C4-2B (cell line): ENCODE measurements around the gene LRRC4C.
A peak's percentile ranks its signal among the peaks of the same experiment; 100 is the strongest.

ENCODE experiments used
- H3K27ac ChIP-seq: fragments of 450-650 bp; 2 replicates; pipeline ENCODE4 v1.5.1; 2017
- ZFX ChIP-seq: fragments of 450-650 bp; IDR thresholded peaks from 2 replicates; pipeline ENCODE4 v1.6.1; 2017
- TF ChIP-seq, protein P1 (sequence below): fragments of 450-650 bp; conservative IDR thresholded peaks from 2 replicates; pipeline ENCODE4 v1.5.1; 2017; ENCODE audit warnings: mild to moderate bottlenecking

LRRC4C gene

DNA sequence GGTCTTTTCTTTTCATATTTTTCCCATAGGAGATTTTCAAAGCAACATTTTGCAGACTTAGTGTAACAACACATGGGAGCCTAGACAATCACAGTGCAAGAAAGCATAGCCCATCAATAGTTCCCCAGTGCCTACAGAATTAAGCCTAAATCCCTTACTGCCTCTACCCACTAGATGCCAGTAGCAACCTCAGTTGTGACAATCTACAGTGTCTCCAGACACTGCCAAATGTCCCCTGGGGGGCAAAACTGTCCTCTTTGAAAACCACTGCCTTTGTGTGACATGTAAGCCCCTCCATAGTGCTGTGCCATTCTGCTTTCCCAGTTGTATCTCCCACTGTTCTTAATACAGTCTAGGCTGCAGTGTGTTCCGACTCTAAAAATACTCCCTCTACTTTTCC lies 1329.0 kb downstream of the LRRC4C start:
- H3K27ac ChIP-seq, result no peak overlapping the region
- TF ChIP-seq, protein P1, sequence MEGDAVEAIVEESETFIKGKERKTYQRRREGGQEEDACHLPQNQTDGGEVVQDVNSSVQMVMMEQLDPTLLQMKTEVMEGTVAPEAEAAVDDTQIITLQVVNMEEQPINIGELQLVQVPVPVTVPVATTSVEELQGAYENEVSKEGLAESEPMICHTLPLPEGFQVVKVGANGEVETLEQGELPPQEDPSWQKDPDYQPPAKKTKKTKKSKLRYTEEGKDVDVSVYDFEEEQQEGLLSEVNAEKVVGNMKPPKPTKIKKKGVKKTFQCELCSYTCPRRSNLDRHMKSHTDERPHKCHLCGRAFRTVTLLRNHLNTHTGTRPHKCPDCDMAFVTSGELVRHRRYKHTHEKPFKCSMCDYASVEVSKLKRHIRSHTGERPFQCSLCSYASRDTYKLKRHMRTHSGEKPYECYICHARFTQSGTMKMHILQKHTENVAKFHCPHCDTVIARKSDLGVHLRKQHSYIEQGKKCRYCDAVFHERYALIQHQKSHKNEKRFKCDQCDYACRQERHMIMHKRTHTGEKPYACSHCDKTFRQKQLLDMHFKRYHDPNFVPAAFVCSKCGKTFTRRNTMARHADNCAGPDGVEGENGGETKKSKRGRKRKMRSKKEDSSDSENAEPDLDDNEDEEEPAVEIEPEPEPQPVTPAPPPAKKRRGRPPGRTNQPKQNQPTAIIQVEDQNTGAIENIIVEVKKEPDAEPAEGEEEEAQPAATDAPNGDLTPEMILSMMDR, result peak; percentile 62
- no peak for TF ChIP-seq ZFX

- TF ChIP-seq, protein P1, result peak; percentile 70
- TF ChIP-seq ZFX, result no peak
- H3K27ac ChIP-seq, result no peak overlapping the region
Measured at GRCh38 chr11:40129266-40129665, 1330.2 kb downstream of the LRRC4C start.

DNA sequence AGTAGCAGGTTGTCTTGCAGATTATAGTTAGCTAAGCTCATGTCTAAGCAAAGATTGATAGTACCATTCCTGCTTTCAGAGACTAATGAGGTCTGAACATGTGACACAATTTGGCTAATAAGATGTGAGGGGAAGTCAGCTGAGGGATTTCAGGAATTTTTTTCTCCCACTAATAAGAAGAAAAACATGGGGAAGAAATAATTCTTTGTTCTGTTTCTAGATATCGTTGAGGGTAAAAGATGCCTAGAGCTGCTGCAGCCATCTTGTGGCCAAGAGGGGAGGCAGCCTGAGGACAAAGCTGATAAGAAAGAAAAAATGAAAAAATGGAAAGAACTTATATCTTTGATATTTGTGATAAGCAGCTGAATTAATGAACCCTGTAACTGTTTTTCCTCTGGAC lies 1334.4 kb downstream of the LRRC4C start:
- no peak overlapping the region for H3K27ac ChIP-seq

DNA sequence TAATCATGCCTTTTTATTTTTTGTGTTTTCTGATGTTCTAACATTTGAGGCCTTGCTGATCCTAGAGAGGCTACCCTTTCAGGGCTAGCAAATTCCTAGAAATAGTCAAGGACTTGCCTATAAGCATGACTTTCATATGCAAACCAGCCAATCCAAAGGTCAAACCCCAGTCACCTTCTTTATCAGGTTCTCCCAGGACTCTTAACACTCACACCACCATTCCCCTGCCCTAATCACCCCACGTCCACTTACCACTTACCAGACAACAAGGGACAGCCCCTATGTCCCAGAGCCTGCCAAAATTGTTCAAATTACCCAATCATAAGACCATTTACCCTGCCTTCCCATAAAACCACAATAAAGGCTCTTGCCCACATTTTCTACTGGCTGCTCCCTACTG lies 1339.8 kb downstream of the LRRC4C start:
- no peak overlapping the region for H3K27ac ChIP-seq
- TF ChIP-seq, protein P1, result no peak
- no peak for TF ChIP-seq ZFX

More for the DNA sequence above, 1334.4 kb downstream of the LRRC4C start:
- TF ChIP-seq, protein P1, result peak; percentile 90
- TF ChIP-seq ZFX, result no peak

DNA sequence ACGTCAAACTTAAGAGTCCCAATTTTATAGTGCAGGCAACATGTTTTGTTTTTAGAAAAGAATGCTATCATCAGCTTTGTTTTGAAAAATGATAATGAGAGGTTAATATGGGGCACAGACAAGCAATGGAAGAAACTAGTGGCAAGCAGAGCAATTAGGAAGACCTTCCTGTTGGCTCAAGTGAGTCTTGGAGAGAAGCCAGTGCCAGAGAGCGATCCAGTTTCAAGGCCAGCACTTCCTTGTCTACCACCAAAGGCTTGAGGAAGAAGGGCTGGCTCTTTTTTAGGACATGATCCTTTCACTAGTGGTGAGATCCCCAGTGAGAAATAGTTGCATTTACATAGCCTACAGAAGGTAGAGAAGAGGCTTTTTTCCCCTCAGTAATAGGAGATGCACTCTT lies 1340.7 kb downstream of the LRRC4C start:
- no peak for TF ChIP-seq ZFX
- TF ChIP-seq, protein P1, result no peak
- H3K27ac ChIP-seq, result no peak overlapping the region

GRCh38 chr11:40118026-40118425 lies 1341.4 kb downstream of the LRRC4C start:
- TF ChIP-seq, protein P1, result no peak
- TF ChIP-seq ZFX, result no peak
- H3K27ac ChIP-seq, result no peak overlapping the region

GRCh38 chr11:40104941-40105550 lies 1354.4 kb downstream of the LRRC4C start:
- TF ChIP-seq, protein P1, result no peak
- TF ChIP-seq ZFX, result no peak
- H3K27ac ChIP-seq, result no peak overlapping the region
